ENCODE measurements around the gene PLXNA4.

Gene PLXNA4

DNA sequence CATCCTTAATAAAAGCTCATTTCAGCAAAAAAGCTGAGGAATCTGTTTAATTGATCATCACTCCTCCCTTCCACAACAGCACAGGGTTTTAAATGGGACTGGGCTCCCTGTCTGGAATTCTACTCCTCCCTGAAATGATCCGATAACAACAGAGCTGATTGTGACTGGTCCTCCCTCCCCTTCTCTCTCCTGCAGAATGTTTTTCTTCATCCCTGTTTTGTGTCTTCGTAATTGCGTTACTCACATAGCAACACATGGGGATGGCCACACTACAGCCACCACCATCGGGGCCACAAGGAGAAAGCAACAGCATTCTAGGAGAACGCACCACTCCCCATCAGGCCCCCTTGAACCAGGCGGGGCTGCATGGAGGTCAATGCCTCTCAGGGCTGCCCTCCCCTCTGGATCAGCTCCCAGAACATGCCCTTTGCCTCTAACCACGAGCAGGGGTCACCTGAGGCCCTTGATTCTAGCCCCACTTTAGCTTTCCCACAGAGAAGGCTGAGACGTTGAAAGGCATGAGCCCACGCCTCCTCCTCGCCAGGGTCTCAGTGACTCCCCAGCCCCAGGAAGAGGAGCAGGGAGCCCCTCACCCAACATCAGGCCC, 152.6 kb downstream of the PLXNA4 start:
- DNase-seq (ENCODE audit: extremely low read depth in 1 of 2, low read depth in 1 of 2): no peak

DNA sequence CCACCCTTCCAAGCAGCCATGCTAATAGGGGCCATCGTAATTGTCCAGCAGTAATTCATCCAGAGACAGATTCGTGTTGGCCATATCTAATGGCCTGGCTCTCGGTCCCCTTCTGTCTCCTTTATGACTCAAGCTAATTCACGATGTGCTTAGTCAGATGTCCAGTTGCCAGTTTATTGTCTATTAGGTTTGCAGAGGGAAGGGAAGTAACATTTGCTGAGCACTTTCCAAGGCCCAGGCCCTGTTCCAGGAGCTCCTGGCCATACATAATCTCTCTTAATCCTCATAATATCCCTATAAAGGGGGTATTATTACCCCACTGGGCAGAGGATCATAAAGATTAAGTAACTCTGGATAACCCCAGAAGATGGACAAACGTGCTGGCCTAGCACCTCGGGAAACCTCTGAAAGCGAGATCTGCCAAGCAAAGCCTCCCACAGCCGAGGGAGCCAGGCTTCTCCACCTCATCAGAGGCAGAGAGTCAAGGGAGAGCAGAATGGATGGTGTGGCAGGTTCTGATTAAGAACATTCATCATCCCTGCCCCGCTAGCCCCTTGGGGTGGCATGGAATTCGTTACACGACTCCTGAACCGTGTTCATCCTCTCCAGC, 153.7 kb downstream of the PLXNA4 start:
- no peak for DNase-seq (ENCODE audit: extremely low read depth in 1 of 2, low read depth in 1 of 2)

DNA sequence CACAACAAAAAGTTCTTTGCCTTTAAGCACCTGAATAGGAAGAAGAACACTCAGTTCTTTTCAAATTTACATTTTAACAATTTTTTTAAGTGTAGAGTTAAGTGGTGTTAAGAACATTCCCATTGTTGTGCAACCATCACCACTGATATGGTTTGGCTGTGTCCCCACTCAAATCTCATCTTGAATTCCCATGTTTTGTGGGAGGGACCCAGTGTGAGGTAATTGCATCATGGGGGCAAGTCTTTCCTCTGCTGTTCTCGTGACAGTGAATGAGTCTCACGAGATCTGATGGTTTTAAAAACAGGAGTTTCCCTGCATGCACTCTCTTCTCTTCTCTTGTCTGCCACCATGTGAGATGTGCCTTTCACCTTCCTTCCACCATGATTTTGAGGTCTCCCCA, 155.7 kb downstream of the PLXNA4 start:
- no peak for DNase-seq (ENCODE audit: extremely low read depth in 1 of 2, low read depth in 1 of 2)

DNA sequence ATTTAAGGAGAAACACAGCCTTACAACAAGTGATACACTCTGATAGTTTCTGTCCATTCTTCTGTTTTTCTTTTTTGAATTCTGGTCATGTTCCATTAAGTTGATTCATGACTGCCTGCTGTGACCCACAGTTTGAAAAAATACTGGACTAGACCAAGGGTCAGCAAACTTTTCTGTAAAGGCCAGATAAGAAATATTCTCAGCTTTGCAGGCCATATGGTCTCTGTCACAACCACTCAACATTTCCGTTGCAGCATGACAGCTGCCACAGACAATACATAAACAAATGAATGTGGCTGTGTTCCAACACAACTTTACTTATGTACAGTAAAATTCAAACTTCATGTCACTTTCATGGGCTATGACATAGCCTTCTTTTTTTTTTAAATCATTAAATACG, 156.7 kb downstream of the PLXNA4 start:
- DNase-seq (ENCODE audit: extremely low read depth in 1 of 2, low read depth in 1 of 2): no peak

DNA sequence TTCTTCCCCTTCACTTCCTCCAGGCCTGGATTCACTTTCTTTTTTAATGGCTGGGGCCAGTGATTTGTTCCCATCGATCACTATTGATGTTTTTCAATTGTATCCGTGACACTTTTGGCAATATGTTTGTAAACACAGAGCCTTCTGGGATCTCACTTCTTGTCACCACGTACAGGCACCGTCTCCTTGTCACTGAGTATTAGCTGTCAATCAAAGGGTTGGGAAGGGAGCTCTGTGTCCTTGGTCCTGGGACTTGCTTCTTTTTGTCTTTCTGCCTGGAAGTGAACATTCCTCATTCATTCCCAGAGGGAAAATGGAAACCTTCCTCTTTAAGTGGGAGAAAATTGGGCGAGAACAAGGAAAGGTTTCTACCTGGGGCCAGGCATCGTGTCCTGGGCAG, 157.4 kb downstream of the PLXNA4 start:
- DNase-seq (ENCODE audit: extremely low read depth in 1 of 2, low read depth in 1 of 2): no peak

DNA sequence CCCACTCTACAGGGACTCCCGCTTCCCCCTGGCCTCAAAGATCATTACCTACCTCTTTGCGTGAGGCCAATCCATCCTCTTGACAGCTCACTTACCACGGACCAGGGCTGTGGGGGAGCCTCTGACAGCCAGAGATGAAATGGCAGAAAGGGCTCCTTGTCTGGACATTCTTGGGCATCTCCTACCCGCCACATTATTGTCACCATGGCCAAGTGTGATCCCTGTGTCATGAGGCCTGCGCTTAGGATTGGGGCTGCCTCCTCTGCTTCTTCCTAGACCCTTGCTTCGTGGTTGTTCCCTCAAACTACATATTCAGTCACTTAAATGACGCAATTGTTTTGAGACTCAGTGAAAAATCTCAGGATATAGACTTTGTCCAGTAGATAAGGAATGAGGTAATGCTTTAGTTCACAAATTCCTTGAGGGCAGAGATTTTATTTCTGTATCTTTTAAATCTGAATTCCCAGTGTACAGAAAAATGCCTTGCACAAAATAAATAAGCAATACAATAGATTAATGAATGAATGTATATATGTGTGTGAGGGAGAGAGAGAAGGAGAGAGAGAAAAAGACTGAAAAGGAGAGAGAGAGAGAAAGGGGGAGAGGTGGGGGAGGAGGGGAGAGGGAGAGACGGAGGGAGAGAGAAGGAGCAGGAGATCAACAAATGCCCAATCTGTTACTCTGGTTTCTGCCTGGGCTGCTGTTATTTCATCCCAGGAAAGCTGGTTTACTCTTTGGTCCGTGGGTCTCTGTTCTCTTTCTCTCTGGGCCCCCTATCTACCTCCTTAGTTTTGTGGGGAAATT, 159.0 kb downstream of the PLXNA4 start:
- DNase-seq (ENCODE audit: extremely low read depth in 1 of 2, low read depth in 1 of 2): no peak

DNA sequence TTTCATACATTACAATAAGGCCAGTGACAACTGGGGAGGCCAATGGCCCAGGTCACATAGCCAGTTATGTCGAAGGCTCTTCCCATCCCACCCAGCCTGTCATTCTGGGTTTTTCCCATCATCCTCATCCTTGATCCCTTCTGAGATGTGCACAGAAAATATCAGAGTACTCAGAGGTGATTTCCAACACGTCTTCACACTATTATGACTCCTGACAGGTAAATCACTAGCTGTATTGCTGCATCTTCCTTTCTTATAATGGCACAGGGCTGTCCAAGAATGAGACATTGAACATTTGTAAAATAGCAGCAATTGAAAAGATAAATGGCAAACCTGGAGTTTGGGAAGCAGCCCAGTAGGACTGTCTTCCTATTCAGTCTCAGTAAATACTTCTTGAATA, 159.9 kb downstream of the PLXNA4 start:
- no peak for DNase-seq (ENCODE audit: extremely low read depth in 1 of 2, low read depth in 1 of 2)

DNA sequence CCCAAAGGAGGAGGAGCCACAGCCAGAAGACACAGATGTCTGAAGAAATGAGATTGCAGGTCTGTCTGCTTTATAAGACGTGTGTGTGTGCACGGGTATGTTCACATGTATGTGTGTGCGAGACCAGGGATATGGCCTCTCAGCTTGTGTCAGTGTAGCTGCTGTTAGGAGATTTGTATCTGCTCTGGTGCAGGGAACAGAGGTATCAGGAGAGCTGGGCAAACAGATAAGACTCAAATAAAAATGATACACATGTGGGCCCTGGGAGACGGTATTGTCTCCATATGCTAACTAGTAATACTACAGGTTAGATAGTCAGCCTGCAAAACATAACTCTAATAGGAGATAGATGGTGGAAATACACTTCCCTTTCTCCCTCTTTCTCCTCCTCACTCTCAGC, 161.0 kb downstream of the PLXNA4 start:
- DNase-seq (ENCODE audit: extremely low read depth in 1 of 2, low read depth in 1 of 2): no peak

DNA sequence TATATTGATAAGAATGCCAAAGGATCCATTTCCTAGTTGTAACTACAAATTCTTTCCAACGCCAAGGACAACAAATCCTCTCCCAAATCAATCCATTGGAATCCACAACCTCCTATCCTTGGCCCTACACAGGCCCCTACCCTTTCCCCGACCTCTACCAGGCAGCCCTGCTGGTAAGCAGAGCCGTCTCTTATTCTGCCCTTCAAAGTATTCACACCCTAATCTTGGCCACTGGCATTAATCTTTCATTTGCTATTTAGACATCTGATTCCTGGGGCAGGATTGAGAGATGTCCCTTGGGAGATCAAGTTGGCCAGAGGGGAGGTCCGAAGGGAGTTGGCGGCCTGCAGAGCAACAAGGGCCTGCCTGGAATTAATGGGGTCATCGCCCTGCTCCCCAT, 161.4 kb downstream of the PLXNA4 start:
- DNase-seq (ENCODE audit: extremely low read depth in 1 of 2, low read depth in 1 of 2): no peak

DNA sequence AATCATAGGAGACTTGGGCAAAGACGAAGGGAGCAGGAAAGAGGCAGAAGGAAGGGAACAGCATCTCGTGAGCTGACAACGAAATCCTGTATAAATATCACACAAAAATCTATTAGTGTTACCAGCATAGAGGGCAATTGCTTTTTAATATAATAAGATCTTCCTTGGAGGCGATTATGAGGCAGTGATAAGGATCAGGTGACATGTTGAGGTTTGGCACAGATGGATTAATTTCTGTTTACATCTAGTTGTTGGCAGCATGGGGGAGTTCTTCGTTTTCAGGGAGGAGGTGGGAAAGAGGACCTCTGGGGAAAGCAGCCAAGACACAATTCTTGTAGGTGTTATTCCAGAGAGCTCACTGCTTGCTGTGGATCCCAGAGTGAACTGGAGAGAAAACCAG, 163.8 kb downstream of the PLXNA4 start:
- no peak for DNase-seq (ENCODE audit: extremely low read depth in 1 of 2, low read depth in 1 of 2)

DNA sequence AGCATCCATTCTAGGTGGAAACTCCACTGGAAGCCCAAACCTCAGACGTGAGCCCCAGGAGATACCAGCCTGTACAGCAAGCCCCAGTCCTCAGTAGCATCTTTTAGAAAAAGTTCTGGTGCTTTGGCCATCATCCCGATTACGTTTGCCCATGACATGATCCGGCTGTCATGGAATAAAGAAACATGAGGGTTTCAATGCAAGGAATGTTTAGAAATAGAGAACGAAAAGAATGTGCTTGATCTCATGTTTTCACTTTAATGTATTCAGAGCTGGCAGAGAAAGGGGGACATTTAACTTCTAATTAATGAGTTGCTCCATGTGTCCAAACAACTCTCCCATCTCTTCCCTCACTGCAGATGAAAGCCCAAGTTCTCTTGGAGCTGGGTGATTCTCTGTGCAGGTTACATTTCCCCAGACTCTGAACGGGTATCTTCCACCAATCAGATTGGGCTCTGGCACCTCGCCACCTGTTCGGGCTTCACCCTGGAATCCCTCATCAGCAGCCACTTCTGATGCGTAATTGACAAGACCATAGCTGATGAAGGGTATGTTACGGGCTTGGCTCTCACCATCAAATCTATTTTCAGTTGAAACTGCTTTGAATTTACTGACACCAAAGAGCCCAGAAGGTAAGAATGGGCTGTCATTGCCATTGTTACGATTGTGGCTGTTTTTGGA, 165.3 kb downstream of the PLXNA4 start:
- DNase-seq (ENCODE audit: extremely low read depth in 1 of 2, low read depth in 1 of 2): no peak

DNA sequence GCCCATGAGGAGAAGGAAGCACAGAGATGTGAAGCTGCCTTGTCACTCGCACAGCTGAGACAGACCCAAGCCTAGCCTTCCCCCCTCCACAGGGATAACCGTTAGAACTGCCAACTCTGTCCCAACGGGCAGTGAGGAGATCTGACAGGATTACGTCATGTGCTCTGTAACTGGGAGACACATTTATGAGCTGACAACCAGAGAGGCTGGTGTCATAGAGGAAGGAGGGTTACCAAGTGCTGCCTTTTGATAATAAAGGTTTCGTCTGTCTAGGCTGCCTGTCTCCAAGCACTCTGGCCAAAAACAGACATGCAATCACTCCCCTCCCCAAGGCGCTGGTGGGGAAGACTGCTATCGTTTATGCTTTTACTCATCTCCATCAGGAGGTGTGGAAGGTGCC, 165.9 kb downstream of the PLXNA4 start:
- no peak for DNase-seq (ENCODE audit: extremely low read depth in 1 of 2, low read depth in 1 of 2)

DNA sequence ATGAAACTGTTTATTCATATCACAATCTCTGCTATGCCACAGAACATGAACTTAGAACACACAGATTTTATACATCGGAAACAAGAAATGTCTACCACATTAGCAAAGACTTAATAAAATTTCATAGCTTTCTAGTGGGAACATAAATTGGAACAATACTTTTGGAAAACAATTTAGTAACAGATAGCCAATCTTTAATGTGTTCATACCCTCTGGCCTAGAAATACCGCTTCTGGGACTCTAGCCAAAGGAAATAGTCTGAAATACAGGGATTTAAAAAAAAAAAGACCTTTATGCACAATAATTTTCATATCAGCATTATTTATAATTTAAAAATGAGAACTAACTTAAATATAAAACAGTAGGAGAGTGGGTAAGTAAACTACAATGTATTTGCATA, 168.5 kb downstream of the PLXNA4 start:
- DNase-seq (ENCODE audit: extremely low read depth in 1 of 2, low read depth in 1 of 2): no peak

DNA sequence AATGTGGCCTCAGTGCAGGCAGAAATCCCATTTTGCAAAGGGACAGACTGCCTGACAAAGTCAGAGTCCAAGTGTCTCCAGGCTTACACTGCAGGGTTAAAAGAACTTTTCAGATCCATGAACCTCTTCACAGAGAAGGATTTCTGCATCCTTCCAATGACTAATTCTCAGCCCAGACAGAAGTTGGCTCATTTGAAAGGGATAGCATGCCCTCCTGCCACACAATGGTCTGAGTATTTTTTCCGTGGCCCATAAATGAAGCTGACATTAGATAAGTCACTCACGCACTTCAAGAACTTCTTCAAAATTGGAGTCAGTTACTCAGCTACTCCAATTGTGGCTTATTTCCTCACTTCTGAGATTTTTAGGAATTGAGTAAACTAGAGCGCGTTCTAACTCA, 170.2 kb downstream of the PLXNA4 start:
- DNase-seq (ENCODE audit: extremely low read depth in 1 of 2, low read depth in 1 of 2): no peak

DNA sequence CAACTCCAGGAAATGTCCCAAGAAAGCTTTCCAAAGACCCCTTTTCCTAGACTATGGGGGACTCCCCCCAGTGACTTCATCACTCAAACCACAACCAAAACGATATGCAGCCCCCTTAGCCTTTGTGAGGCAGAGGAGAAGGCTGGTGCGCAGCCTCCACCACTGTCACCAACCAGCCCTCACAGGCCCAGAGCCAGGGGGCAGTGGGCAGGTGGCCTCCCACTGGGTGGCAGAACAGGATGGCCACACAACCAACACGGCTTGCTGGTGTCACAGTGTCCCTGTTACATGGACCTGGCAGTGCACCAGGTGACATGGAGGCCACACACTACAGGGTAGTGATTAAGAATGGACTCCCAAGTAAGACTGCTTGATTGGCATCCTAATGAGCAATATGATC, 172.0 kb downstream of the PLXNA4 start:
- no peak for DNase-seq (ENCODE audit: extremely low read depth in 1 of 2, low read depth in 1 of 2)

DNA sequence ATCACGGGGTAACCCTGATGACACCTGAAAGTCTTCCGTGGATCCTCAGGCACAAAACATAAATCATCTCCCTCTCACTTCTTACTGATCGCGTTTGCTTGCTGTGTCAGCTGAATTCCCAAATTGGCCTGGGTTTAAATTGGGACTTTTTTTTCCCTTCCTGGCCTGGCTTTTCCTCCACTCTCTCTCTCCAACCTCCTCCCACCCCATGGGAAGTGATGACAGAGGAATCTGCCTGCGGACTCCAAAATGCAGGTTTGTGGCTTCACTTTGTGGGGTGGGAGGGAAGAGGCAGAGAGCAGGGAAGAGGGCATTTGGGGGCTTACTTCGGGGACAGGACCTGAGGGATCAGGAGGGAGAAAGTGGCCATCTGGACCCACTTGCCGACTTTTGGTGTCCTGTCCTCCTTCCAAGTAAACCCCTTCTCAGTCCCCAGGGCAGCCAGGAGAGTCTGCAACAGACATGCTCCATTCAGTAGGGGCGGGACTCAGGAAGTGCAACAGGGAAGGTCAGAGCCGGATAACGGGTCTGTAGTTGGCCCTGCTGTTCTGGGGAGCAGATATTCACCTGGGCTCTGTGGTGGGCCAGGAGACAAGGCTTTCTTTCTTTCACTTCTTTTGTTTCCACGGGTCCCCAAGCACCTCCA, 172.7 kb downstream of the PLXNA4 start:
- DNase-seq (ENCODE audit: extremely low read depth in 1 of 2, low read depth in 1 of 2): no peak

DNA sequence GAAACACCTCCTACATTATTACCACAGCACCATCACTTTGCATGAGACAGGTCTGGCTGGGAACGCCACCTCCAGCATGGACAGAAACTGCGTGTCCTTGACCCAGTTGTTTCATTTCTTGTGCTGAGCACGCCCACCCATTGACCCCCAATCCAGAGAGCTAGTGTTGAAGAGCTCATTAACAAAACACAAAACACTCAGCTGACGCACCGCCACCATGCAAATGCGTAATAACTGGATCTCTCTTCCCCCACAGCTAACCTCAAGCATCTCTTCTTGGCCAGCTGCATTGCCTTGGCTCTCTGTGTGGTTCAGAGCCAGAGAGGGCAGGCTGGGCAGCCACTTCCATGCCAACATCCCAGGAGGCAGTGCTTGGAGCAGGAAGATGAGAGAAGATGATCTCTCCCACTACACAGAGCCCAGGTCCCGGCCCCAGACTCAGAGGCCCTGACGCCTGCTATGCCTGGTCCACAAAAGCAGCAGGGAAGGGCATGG, 173.5 kb downstream of the PLXNA4 start:
- no peak for DNase-seq (ENCODE audit: extremely low read depth in 1 of 2, low read depth in 1 of 2)

DNA sequence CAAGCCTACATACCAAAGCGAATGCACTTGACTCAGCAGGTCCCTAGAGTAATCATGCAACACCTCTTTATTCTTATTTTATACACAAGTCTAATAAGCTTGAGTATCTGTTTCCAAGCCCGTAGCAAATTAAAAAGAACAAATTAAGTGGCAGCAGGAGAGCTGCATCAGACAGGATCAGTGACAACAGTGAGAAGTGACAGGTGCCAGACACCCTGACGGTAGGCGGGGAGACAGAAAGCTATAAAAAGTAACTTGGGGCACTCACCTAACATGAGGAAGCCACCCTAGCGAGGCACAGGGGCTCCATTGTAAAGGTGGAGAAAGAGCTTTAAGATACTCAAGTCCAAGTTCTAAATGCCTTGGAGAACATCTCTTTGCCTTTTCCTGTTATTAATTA, 174.2 kb downstream of the PLXNA4 start:
- DNase-seq (ENCODE audit: extremely low read depth in 1 of 2, low read depth in 1 of 2): no peak

DNA sequence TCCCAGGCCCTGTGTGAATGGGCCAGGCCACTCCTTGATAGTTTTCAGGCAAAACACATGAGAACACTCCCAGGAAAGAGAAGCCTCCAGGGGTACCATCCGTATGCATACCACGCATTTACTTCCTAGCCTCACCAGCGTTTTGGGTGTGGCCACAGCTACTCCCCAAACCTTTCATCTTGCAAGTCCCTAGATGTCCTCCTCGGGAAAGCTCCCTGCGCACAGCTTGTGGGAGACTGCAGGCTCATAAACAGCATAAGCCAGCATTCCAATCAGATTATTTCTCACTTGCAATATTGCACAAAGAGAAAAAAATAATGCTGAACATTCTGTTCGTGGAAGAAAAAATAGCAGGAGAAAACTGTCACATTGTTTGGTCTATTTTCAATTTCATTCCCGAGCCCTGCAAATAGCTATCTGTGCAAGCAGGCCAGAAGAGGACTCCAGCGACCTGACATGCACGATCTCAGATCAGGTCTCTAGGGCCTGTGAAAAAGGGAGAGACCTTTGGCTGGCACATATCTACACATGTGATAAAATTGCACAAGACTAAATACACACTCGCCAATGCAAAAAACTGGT, 175.6 kb downstream of the PLXNA4 start:
- DNase-seq (ENCODE audit: extremely low read depth in 1 of 2, low read depth in 1 of 2): no peak

DNA sequence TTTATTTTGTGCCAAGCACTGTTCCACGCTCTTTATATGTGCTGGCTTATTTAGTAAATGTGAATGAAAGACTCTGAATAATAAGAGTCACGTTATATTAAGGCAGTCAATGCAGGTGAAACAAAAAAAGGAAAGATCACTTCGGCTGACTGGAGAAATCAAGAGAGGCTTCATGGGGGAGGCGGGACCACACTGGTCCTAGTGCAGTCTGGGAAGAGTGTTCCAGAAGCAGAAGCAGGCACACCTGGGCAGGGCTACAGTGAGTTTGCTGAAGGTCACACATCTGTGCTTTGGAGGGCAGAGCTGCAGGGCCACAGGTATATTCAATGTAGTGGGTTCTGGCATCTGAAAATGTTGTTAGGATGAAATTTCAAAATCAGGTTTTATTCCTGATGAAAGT, 176.9 kb downstream of the PLXNA4 start:
- no peak for DNase-seq (ENCODE audit: extremely low read depth in 1 of 2, low read depth in 1 of 2)

All from stimulated activated CD8-positive, alpha-beta memory T cell treated with anti-CD3 and anti-CD28 coated beads, Interleukin-7, amount 100 ng/mL, for 48 hours (primary cell).